OCI-LY7 (cell line): ENCODE data around the gene FMN2. TPM values are rescaled to one million over a fixed set of nuclear protein-coding genes. Genes with fewer than 3 reads are reported as not detected.

Experiments used
- BruUV-seq: library from RNA; stranded (reverse); fragments of 400-500 nt; replicated peaks from 2 replicates; lab custom pipeline; 2021; lab: Mats Ljungman, UMichigan
- CTCF ChIA-PET: fragments of 300-600 bp; sonication (Branson Sonifier 250); formaldehyde crosslinking; loops from one replicate; lab custom pipeline; 2022; ENCODE audit warnings: antibody characterized with exemption; ENCODE audit not compliant: unreplicated experiment; lab: Charles Lee
- POLR2A ChIA-PET: fragments of 300-600 bp; sonication (Branson Sonifier 250); formaldehyde crosslinking; loops from one replicate; lab custom pipeline; 2022; ENCODE audit warnings: antibody characterized with exemption; lab: Charles Lee
- DNase-seq: peaks from one replicate; pipeline ENCODE4 v3.0.0-alpha.2; 2015; ENCODE audit warnings: low spot score
- H2AFZ ChIP-seq: fragments of 200-600 bp; sonication (generic), shearing (Covaris generic); 2 replicates; pipeline ENCODE4 v1.6.1; 2014; ENCODE audit warnings: mild to moderate bottlenecking, antibody characterized with exemption, low read length, moderate library complexity
- H3K27ac ChIP-seq: fragments of 200-600 bp; sonication (generic); 2 replicates; pipeline ENCODE4 v1.5.1; 2014; ENCODE audit warnings: mixed run types, low read depth, mild to moderate bottlenecking, moderate library complexity, low read length, inconsistent platforms; ENCODE audit not compliant: poor library complexity, severe bottlenecking
- H3K36me3 ChIP-seq: fragments of 200-600 bp; sonication (generic); 2 replicates; pipeline ENCODE4 v1.6.1; 2014; ENCODE audit warnings: mild to moderate bottlenecking, antibody characterized with exemption, low read length, moderate library complexity, mixed read lengths; ENCODE audit not compliant: insufficient read depth
- H3K4me1 ChIP-seq: fragments of 200-600 bp; sonication (generic); 2 replicates; pipeline ENCODE4 v1.5.1; 2014; ENCODE audit warnings: mild to moderate bottlenecking, low read length; ENCODE audit not compliant: insufficient read depth, poor library complexity, severe bottlenecking
- H3K4me2 ChIP-seq: fragments of 200-600 bp; sonication (generic); 2 replicates; pipeline ENCODE4 v1.6.1; 2014; ENCODE audit warnings: mild to moderate bottlenecking, low read length
- H3K4me3 ChIP-seq: fragments of 200-600 bp; sonication (generic); 2 replicates; pipeline ENCODE4 v1.5.1; 2014; ENCODE audit warnings: mild to moderate bottlenecking, low read depth, low read length; ENCODE audit not compliant: poor library complexity, severe bottlenecking
- H3K79me2 ChIP-seq: fragments of 200-600 bp; sonication (generic); 2 replicates; pipeline ENCODE4 v1.6.1; 2016; ENCODE audit warnings: low read depth, mild to moderate bottlenecking, low read length, moderate library complexity, mixed read lengths; ENCODE audit not compliant: insufficient read depth
- H3K9me2 ChIP-seq: fragments of 200-600 bp; sonication (generic); 2 replicates; pipeline ENCODE4 v1.6.1; 2016; ENCODE audit warnings: mild to moderate bottlenecking, low read length, mixed read lengths; ENCODE audit not compliant: insufficient read depth
- H3K9me3 ChIP-seq: fragments of 200-600 bp; sonication (generic); 2 replicates; pipeline ENCODE4 v1.6.1; 2014; ENCODE audit warnings: mild to moderate bottlenecking, mixed run types, low read length, mixed read lengths
- H4K20me1 ChIP-seq: fragments of 200-600 bp; sonication (generic); 2 replicates; pipeline ENCODE4 v1.6.1; 2014; ENCODE audit warnings: mild to moderate bottlenecking, antibody characterized with exemption, low read length, moderate library complexity, mixed read lengths; ENCODE audit not compliant: insufficient read depth
- CTCF ChIP-seq: fragments of 200-600 bp; sonication (generic); conservative IDR thresholded peaks from 2 replicates; pipeline ENCODE4 v1.5.1; 2014; ENCODE audit warnings: mild to moderate bottlenecking, antibody characterized with exemption, low read length, moderate library complexity, mixed read lengths
- EZH2phosphoT487 ChIP-seq: fragments of 200-600 bp; sonication (generic); IDR thresholded peaks from 2 replicates; pipeline ENCODE4 v1.6.1; 2018; ENCODE audit warnings: low read depth, borderline replicate concordance, mild to moderate bottlenecking, mixed run types, antibody characterized with exemption, low read length, moderate library complexity, mixed read lengths
- intact Hi-C: fragments of 100-400 bp; cut with micrococcal nuclease; formaldehyde crosslinking; loops from one replicate; pipeline ENCODE4 v1.10.0; 2022; ENCODE audit not compliant: unreplicated experiment
- total RNA-seq, 2 experiments: library from RNA; depleted of rRNA in 1 of 2; stranded (reverse); fragments of >200 nt in 1 of 2; shearing (Covaris generic) in 1 of 2; gene quantifications; 2 replicates each; pipeline ENCODE4 v1.2.3, GENCODE V29; 2014 to 2022

FMN2 gene
- total RNA-seq, 2 experiments from 2014 or later = not detected

GRCh38 chr1:240207073-240207709, 115.5 kb downstream of the FMN2 start:
- BruUV-seq = no TSS peak
- Histone ChIP-seq H3K4me2 (no peak overlapping the region), H3K79me2 (no peaks in the 10 kb centered on the region), H3K4me1 (no peaks in the 10 kb centered on the region), H3K27ac (no peak overlapping the region), H3K4me3 (no peak overlapping the region), H2AFZ (no peak overlapping the region), H3K9me2 (no peaks in the 10 kb centered on the region), H3K9me3 (no peaks in the 10 kb centered on the region), H4K20me1 (no peaks in the 10 kb centered on the region), H3K36me3 (no peaks in the 10 kb centered on the region)
- intact Hi-C loops = no loop called here
- TF ChIP-seq EZH2phosphoT487 (no peak), CTCF (no peak)
- DNase-seq = no peak
- POLR2A ChIA-PET = no interaction called here
- CTCF ChIA-PET = no interaction called here

DNA sequence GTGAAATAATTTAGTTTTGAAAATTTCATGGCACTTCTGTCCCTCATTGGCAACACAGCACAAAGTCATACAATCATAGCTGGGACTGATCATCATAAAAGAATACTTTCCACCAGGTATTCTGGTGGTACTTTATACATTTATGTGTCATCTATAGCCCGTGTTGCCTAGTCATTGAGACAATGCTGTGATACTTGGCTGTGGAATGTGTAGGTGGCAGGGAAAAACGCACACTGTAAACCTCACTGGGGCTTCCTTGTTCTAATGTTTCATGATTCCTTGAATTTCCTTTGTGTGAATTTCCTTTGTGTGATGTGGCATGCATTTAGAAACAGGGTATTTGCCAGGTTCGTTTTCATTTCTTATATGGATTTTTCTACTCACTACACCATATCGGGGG, 118.3 kb downstream of the FMN2 start:
- Histone ChIP-seq H3K4me3 (no peak overlapping the region), H3K4me1 (no peaks in the 10 kb centered on the region), H3K36me3 (no peaks in the 10 kb centered on the region), H3K9me2 (no peaks in the 10 kb centered on the region), H4K20me1 (no peaks in the 10 kb centered on the region), H3K79me2 (no peaks in the 10 kb centered on the region), H3K4me2 (no peak overlapping the region), H3K9me3 (no peaks in the 10 kb centered on the region), H2AFZ (no peak overlapping the region), H3K27ac (no peak overlapping the region)
- intact Hi-C loops = no loop called here
- BruUV-seq = no TSS peak
- CTCF ChIA-PET = no interaction called here
- no peak for TF ChIP-seq CTCF
- TF ChIP-seq EZH2phosphoT487 = no peak
- POLR2A ChIA-PET = no interaction called here
- DNase-seq = no peak

DNA sequence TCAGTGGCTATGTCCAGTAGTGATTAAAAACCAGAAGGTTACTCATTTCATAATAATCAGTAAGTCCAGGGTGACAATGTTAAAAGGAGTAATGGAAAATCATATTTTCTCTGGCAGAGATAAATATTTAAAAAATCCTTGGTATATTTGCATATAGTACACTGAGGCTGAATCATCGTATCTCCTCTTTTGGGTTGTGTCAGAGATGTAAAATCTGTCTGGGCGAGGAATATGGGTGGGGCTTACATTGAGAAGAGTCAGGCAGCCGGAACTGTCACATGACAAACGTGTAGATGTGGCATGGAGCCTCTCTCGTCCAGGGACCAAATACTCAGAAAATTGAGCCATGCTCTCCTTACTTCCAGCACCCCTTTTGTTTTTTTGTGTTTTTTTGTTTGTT, 120.9 kb downstream of the FMN2 start:
- Histone ChIP-seq H3K4me1 (no peaks in the 10 kb centered on the region), H3K36me3 (no peaks in the 10 kb centered on the region), H3K4me2 (no peak overlapping the region), H3K9me2 (no peaks in the 10 kb centered on the region), H3K4me3 (no peak overlapping the region), H4K20me1 (no peaks in the 10 kb centered on the region), H3K27ac (no peak overlapping the region), H3K9me3 (no peaks in the 10 kb centered on the region), H2AFZ (no peak overlapping the region), H3K79me2 (no peaks in the 10 kb centered on the region)
- BruUV-seq = no TSS peak
- POLR2A ChIA-PET = interaction anchor here (0.6 to 0.7 kb wide), 2 partner anchors 63 to 706 kb away, joined by 3 to 4 read pairs; no protein-coding TSS in a partner anchor
- CTCF ChIA-PET = no interaction called here
- intact Hi-C loops = no loop called here
- DNase-seq = no peak
- TF ChIP-seq CTCF (no peak), EZH2phosphoT487 (no peak)
